ENCODE data around the gene RNF208. TPM values are rescaled to one million over a fixed set of nuclear protein-coding genes. Genes with fewer than 3 reads are reported as not detected.

RNF208 gene
- total and polyA plus RNA-seq, 2 of the 4 experiments (the other 2 are of a cell fraction), result 1.2 TPM; not detected in 1

Other genes starting within 250 kb of the RNF208 start
Only the 30 nearest of the 32 such genes appear.
- gene PAXX, start 229.8 kb downstream of the RNF208 start, total RNA-seq (2012; rRNA removed), result 4.4 and 5.7 TPM in 2 replicates
- 24.6 and 30.2 TPM in 2 replicates for gene PAXX, start 229.8 kb downstream of the RNF208 start, polyA plus RNA-seq (2012; rRNA removed)
- gene CLIC3, start 225.7 kb downstream of the RNF208 start, total RNA-seq (2012; rRNA removed), result 0.18 and 0.28 TPM in 2 replicates
- 1.7 and 2.1 TPM in 2 replicates for gene CLIC3, start 225.7 kb downstream of the RNF208 start, polyA plus RNA-seq (2012; rRNA removed)
- gene ABCA2, start 194.0 kb downstream of the RNF208 start, total RNA-seq (2012; rRNA removed), result 3.8 and 4.4 TPM in 2 replicates
- gene ABCA2, start 194.0 kb downstream of the RNF208 start, polyA plus RNA-seq (2012; rRNA removed), result 46.0 and 52.3 TPM in 2 replicates
- not detected in 2 replicates for gene FUT7, start 190.2 kb downstream of the RNF208 start, total RNA-seq (2012; rRNA removed)
- not detected in 2 replicates for gene FUT7, start 190.2 kb downstream of the RNF208 start, polyA plus RNA-seq (2012; rRNA removed)
- gene NPDC1, start 176.1 kb downstream of the RNF208 start, total RNA-seq (2012; rRNA removed), result 2.7 and 2.8 TPM in 2 replicates
- 58.1 and 74.0 TPM in 2 replicates for gene NPDC1, start 176.1 kb downstream of the RNF208 start, polyA plus RNA-seq (2012; rRNA removed)
- not detected in 2 replicates for gene ENTPD2, start 168.2 kb downstream of the RNF208 start, total RNA-seq (2012; rRNA removed)
- not detected in 2 replicates for gene ENTPD2, start 168.2 kb downstream of the RNF208 start, polyA plus RNA-seq (2012; rRNA removed)
- gene SAPCD2, start 151.7 kb downstream of the RNF208 start, total RNA-seq (2012; rRNA removed), result 3.3 and 3.4 TPM in 2 replicates
- 4.9 and 6.4 TPM in 2 replicates for gene SAPCD2, start 151.7 kb downstream of the RNF208 start, polyA plus RNA-seq (2012; rRNA removed)
- gene UAP1L1, start 144.7 kb downstream of the RNF208 start, total RNA-seq (2012; rRNA removed), result 2.3 and 2.5 TPM in 2 replicates
- 8.7 and 9.8 TPM in 2 replicates for gene UAP1L1, start 144.7 kb downstream of the RNF208 start, polyA plus RNA-seq (2012; rRNA removed)
- gene MAN1B1, start 135.3 kb downstream of the RNF208 start, total RNA-seq (2012; rRNA removed), result 25.0 and 28.7 TPM in 2 replicates
- 49.8 and 55.1 TPM in 2 replicates for gene MAN1B1, start 135.3 kb downstream of the RNF208 start, polyA plus RNA-seq (2012; rRNA removed)
- 14.2 and 14.9 TPM in 2 replicates for gene DPP7, start 107.5 kb downstream of the RNF208 start, total RNA-seq (2012; rRNA removed)
- 76.4 and 88.2 TPM in 2 replicates for gene DPP7, start 107.5 kb downstream of the RNF208 start, polyA plus RNA-seq (2012; rRNA removed)
- not detected in 2 replicates for gene GRIN1, start 83.1 kb downstream of the RNF208 start, total RNA-seq (2012; rRNA removed)
- 0.04 and 0.09 TPM in 2 replicates for gene GRIN1, start 83.1 kb downstream of the RNF208 start, polyA plus RNA-seq (2012; rRNA removed)
- not detected in 2 replicates for gene LRRC26, start 52.2 kb downstream of the RNF208 start, total RNA-seq (2012; rRNA removed)
- not detected in 2 replicates for gene LRRC26, start 52.2 kb downstream of the RNF208 start, polyA plus RNA-seq (2012; rRNA removed)
- not detected in 2 replicates for gene TMEM210, start 50.2 kb downstream of the RNF208 start, total RNA-seq (2012; rRNA removed)
- gene TMEM210, start 50.2 kb downstream of the RNF208 start, polyA plus RNA-seq (2012; rRNA removed), result not detected in 2 replicates
- gene ANAPC2, start 33.7 kb downstream of the RNF208 start, total RNA-seq (2012; rRNA removed), result 9.3 and 9.4 TPM in 2 replicates
- 29.5 and 34.3 TPM in 2 replicates for gene ANAPC2, start 33.7 kb downstream of the RNF208 start, polyA plus RNA-seq (2012; rRNA removed)
- gene SSNA1, start 33.6 kb downstream of the RNF208 start, total RNA-seq (2012; rRNA removed), result 55.7 and 63.9 TPM in 2 replicates
- gene SSNA1, start 33.6 kb downstream of the RNF208 start, polyA plus RNA-seq (2012; rRNA removed), result 86.7 and 107 TPM in 2 replicates
- gene TPRN, start 21.5 kb downstream of the RNF208 start, total RNA-seq (2012; rRNA removed), result 1.7 and 1.8 TPM in 2 replicates
- gene TPRN, start 21.5 kb downstream of the RNF208 start, polyA plus RNA-seq (2012; rRNA removed), result 5.3 and 7.1 TPM in 2 replicates
- gene TMEM203, start 16.6 kb downstream of the RNF208 start, total RNA-seq (2012; rRNA removed), result 18.8 and 20.8 TPM in 2 replicates
- 39.1 and 40.6 TPM in 2 replicates for gene TMEM203, start 16.6 kb downstream of the RNF208 start, polyA plus RNA-seq (2012; rRNA removed)
- 0.90 and 1.1 TPM in 2 replicates for gene NDOR1, start 16.5 kb downstream of the RNF208 start, total RNA-seq (2012; rRNA removed)
- 10.6 and 14.0 TPM in 2 replicates for gene NDOR1, start 16.5 kb downstream of the RNF208 start, polyA plus RNA-seq (2012; rRNA removed)
- gene CYSRT1, start 2.9 kb upstream of the RNF208 start, total RNA-seq (2012; rRNA removed), result 0.18 TPM in 1 of 2 replicates, not detected in the other
- gene CYSRT1, start 2.9 kb upstream of the RNF208 start, polyA plus RNA-seq (2012; rRNA removed), result 0.84 and 0.93 TPM in 2 replicates
- gene RNF224, start 5.3 kb upstream of the RNF208 start, total RNA-seq (2012; rRNA removed), result not detected in 2 replicates
- gene RNF224, start 5.3 kb upstream of the RNF208 start, polyA plus RNA-seq (2012; rRNA removed), result not detected in 2 replicates
- not detected in 2 replicates for gene SLC34A3, start 8.7 kb upstream of the RNF208 start, total RNA-seq (2012; rRNA removed)
- gene SLC34A3, start 8.7 kb upstream of the RNF208 start, polyA plus RNA-seq (2012; rRNA removed), result not detected in 2 replicates
- 236 and 237 TPM in 2 replicates for gene TUBB4B, start 19.0 kb upstream of the RNF208 start, total RNA-seq (2012; rRNA removed)
- gene TUBB4B, start 19.0 kb upstream of the RNF208 start, polyA plus RNA-seq (2012; rRNA removed), result 529 and 613 TPM in 2 replicates
- not detected in 2 replicates for gene STPG3, start 29.0 kb upstream of the RNF208 start, total RNA-seq (2012; rRNA removed)
- not detected in 2 replicates for gene STPG3, start 29.0 kb upstream of the RNF208 start, polyA plus RNA-seq (2012; rRNA removed)
- 36.7 and 36.9 TPM in 2 replicates for gene NELFB, start 33.1 kb upstream of the RNF208 start, total RNA-seq (2012; rRNA removed)
- 65.1 and 66.0 TPM in 2 replicates for gene NELFB, start 33.1 kb upstream of the RNF208 start, polyA plus RNA-seq (2012; rRNA removed)
- 9.7 and 11.4 TPM in 2 replicates for gene TOR4A, start 55.5 kb upstream of the RNF208 start, total RNA-seq (2012; rRNA removed)
- 22.9 and 28.4 TPM in 2 replicates for gene TOR4A, start 55.5 kb upstream of the RNF208 start, polyA plus RNA-seq (2012; rRNA removed)
- not detected in 2 replicates for gene NRARP, start 80.0 kb upstream of the RNF208 start, total RNA-seq (2012; rRNA removed)
- 0.15 and 0.39 TPM in 2 replicates for gene NRARP, start 80.0 kb upstream of the RNF208 start, polyA plus RNA-seq (2012; rRNA removed)
- gene EXD3, start 200.9 kb upstream of the RNF208 start, total RNA-seq (2012; rRNA removed), result 1.1 and 1.7 TPM in 2 replicates
- 7.4 and 10.2 TPM in 2 replicates for gene EXD3, start 200.9 kb upstream of the RNF208 start, polyA plus RNA-seq (2012; rRNA removed)
- gene NOXA1, start 201.2 kb upstream of the RNF208 start, total RNA-seq (2012; rRNA removed), result not detected in 2 replicates
- 0.16 and 0.17 TPM in 2 replicates for gene NOXA1, start 201.2 kb upstream of the RNF208 start, polyA plus RNA-seq (2012; rRNA removed)
- gene ENTPD8, start 219.1 kb upstream of the RNF208 start, total RNA-seq (2012; rRNA removed), result not detected in 2 replicates
- gene ENTPD8, start 219.1 kb upstream of the RNF208 start, polyA plus RNA-seq (2012; rRNA removed), result 0.07 TPM in 2 replicates
- 7.7 and 10.0 TPM in 2 replicates for gene NSMF, start 237.1 kb upstream of the RNF208 start, total RNA-seq (2012; rRNA removed)
- gene NSMF, start 237.1 kb upstream of the RNF208 start, polyA plus RNA-seq (2012; rRNA removed), result 40.9 and 45.9 TPM in 2 replicates